Endothelial cell of umbilical vein (primary cell): Measurements from ENCODE around the gene MSH5. TPM values are rescaled to one million over a fixed set of nuclear protein-coding genes. Genes with fewer than 3 reads are reported as not detected.

Experiments
- BruUV-seq: library from RNA; stranded (reverse); fragments of 400-500 nt; replicated peaks from 2 replicates; lab custom pipeline; 2021; lab: Mats Ljungman, UMichigan
- CTCF ChIA-PET: fragments of 300-600, 350-600 bp; sonication (Branson Sonifier 250); formaldehyde crosslinking; loops from one replicate; lab custom pipeline; 2021; ENCODE audit warnings: antibody characterized with exemption, inconsistent platforms; lab: Charles Lee
- POLR2A ChIA-PET: fragments of 300-600, 350-600 bp; sonication (Branson Sonifier 250); formaldehyde crosslinking; loops from one replicate; lab custom pipeline; 2021; ENCODE audit warnings: antibody characterized with exemption, inconsistent platforms; lab: Charles Lee
- DNase-seq: peaks from one replicate; pipeline ENCODE4 v3.0.0-alpha.2; 2011; ENCODE audit warnings: low read depth, low spot score
- FAIRE-seq: peaks from 2 replicates; lab custom pipeline; 2011; peaks lifted over from hg19 to GRCh38; lab: Jason Lieb, UNC
- H2AFZ ChIP-seq: 2 replicates; pipeline ENCODE4 v1.6.0; 2012; ENCODE audit warnings: low read depth, low read length, control low read depth, inconsistent platforms
- H3K27ac ChIP-seq: 2 replicates; pipeline ENCODE4 v1.5.1; 2011; ENCODE audit warnings: low read depth, mild to moderate bottlenecking, control low read depth, low read length, moderate library complexity; ENCODE audit not compliant: insufficient read depth
- H3K27me3 ChIP-seq, 2 experiments: 2 replicates each; pipeline versions ENCODE4 v1.6.0 to v1.6.1; 2011; ENCODE audit warnings: low read length in 2 of 2, mixed read lengths in 1 of 2; ENCODE audit not compliant: control insufficient read depth in 2 of 2, insufficient read depth in 2 of 2
- H3K36me3 ChIP-seq, 2 experiments: 2 replicates in 1 of 2; 3 replicates in 1 of 2; pipeline ENCODE4 v1.5.1; 2011; ENCODE audit warnings: low read length in 2 of 2, mild to moderate bottlenecking in 1 of 2, moderate library complexity in 1 of 2; ENCODE audit not compliant: control insufficient read depth in 2 of 2, insufficient read depth in 2 of 2; ENCODE audit errors: extremely low read depth in 1 of 2
- H3K4me1 ChIP-seq: 3 replicates; pipeline ENCODE4 v1.5.1; 2011; ENCODE audit warnings: mild to moderate bottlenecking, low read length; ENCODE audit not compliant: control insufficient read depth, insufficient read depth; ENCODE audit errors: extremely low read depth
- H3K4me2 ChIP-seq: 2 replicates; pipeline ENCODE4 v1.6.1; 2011; ENCODE audit warnings: low read length, control low read depth, mixed read lengths; ENCODE audit not compliant: insufficient read depth
- H3K4me3 ChIP-seq, 3 experiments: fragments of 200-600 bp in 1 of 3; sonication (generic), shearing (Covaris generic) in 1 of 3; replicated peaks in 1 of 3; 2 replicates each; pipeline ENCODE4 v1.5.1; 2011 to 2016; ENCODE audit warnings: control low read depth in 3 of 3, low read length in 3 of 3, mild to moderate bottlenecking in 2 of 3, inconsistent platforms in 1 of 3, low read depth in 1 of 3, moderate library complexity in 1 of 3; ENCODE audit not compliant: insufficient read depth in 1 of 3
- H3K79me2 ChIP-seq: 2 replicates; pipeline ENCODE4 v1.6.0; 2012; ENCODE audit warnings: low read length, inconsistent platforms; ENCODE audit not compliant: control insufficient read depth, insufficient read depth
- H3K9ac ChIP-seq: replicated peaks from 2 replicates; pipeline ENCODE3; 2011; ENCODE audit warnings: low read length, control low read depth; ENCODE audit not compliant: insufficient read depth; ENCODE audit errors: extremely low read depth
- H3K9me1 ChIP-seq: replicated peaks from 3 replicates; pipeline ENCODE4 v1.6.0; 2011; ENCODE audit warnings: mild to moderate bottlenecking, low read length; ENCODE audit not compliant: control insufficient read depth, insufficient read depth; ENCODE audit errors: extremely low read depth
- H3K9me3 ChIP-seq: replicated peaks from 2 replicates; pipeline ENCODE4 v1.5.1; 2012; ENCODE audit warnings: low read length, inconsistent platforms; ENCODE audit not compliant: control insufficient read depth, insufficient read depth
- H4K20me1 ChIP-seq: replicated peaks from 2 replicates; pipeline ENCODE3; 2011; ENCODE audit warnings: mild to moderate bottlenecking, low read length; ENCODE audit not compliant: control insufficient read depth, insufficient read depth; ENCODE audit errors: extremely low read depth
- CTCF ChIP-seq, 2 donors: IDR thresholded peaks; 1 replicate in 1 of 2; 2 replicates in 1 of 2; pipeline ENCODE4 v1.5.1; 2011; ENCODE audit warnings: low read length in 2 of 2, mild to moderate bottlenecking in 2 of 2, moderate library complexity in 2 of 2, control low read depth in 1 of 2, inconsistent platforms in 1 of 2, low read depth in 1 of 2; ENCODE audit not compliant: insufficient read depth in 1 of 2; ENCODE audit errors: extremely low read depth in 1 of 2
- EZH2 ChIP-seq: IDR thresholded peaks from 2 replicates; pipeline ENCODE4 v1.6.1; 2012; ENCODE audit warnings: borderline replicate concordance, low read depth, mild to moderate bottlenecking, moderate library complexity, low read length, inconsistent platforms; ENCODE audit not compliant: severe bottlenecking
- FOS ChIP-seq: IDR thresholded peaks from 2 replicates; pipeline ENCODE4 v1.6.1; 2011; ENCODE audit warnings: mild to moderate bottlenecking, low read length, moderate library complexity, borderline replicate concordance; ENCODE audit not compliant: insufficient read depth
- GATA2 ChIP-seq: IDR thresholded peaks from 2 replicates; pipeline ENCODE4 v1.7.0; 2011; ENCODE audit warnings: low read depth, mild to moderate bottlenecking, moderate library complexity, mixed read lengths, low read length; ENCODE audit not compliant: insufficient read length, insufficient read depth
- JUN ChIP-seq: IDR thresholded peaks from 2 replicates; pipeline ENCODE4 v1.6.1; 2011; ENCODE audit warnings: borderline replicate concordance, low read depth; ENCODE audit not compliant: insufficient read length, insufficient read depth
- MAX ChIP-seq: IDR thresholded peaks from 2 replicates; pipeline ENCODE4 v1.6.1; 2011; ENCODE audit not compliant: insufficient read depth, insufficient read length
- MYC ChIP-seq: IDR thresholded peaks from one replicate; pipeline ENCODE4 v1.6.1; 2011; ENCODE audit warnings: mild to moderate bottlenecking, low read depth, low read length
- POLR2A ChIP-seq: IDR thresholded peaks from 2 replicates; pipeline ENCODE4 v1.6.1; 2012; ENCODE audit warnings: low read depth, mild to moderate bottlenecking, control low read depth, low read length
- POLR2AphosphoS5 ChIP-seq: IDR thresholded peaks from 2 replicates; pipeline ENCODE4 v1.6.1; 2012; ENCODE audit warnings: low read depth, mild to moderate bottlenecking, control low read depth, low read length, moderate library complexity; ENCODE audit not compliant: insufficient read depth
- dilution Hi-C: fragments of 300-500 bp; cut with MboI; formaldehyde crosslinking; loops from one replicate; pipeline ENCODE4 v1.15.0; 2019; ENCODE audit warnings: low sequenced_read_pairs; ENCODE audit not compliant: extremely low pct_ligation_motif_present
- intact Hi-C: fragments of 100-400 bp; cut with micrococcal nuclease; formaldehyde crosslinking; loops from one replicate; pipeline ENCODE4 v1.10.0; 2022
- polyA plus RNA-seq, 4 experiments: library from polyadenylated mRNA; depleted of rRNA in 3 of 4; stranded (reverse) in 3 of 4; unstranded in 1 of 4; fragments of >200 nt; gene quantifications; 2 replicates each; pipeline versions ENCODE4 v1.2.1 to v1.2.3, GENCODE V29; 2011 to 2012; ENCODE audit warnings: missing spikeins in 1 of 4
- total RNA-seq: library from RNA; stranded (reverse); gene quantifications from 2 replicates; pipeline ENCODE4 v1.2.3, GENCODE V29; 2021

The MSH5 gene
- total and polyA plus RNA-seq, 2 donors (not counting 3 experiments of a cell fraction or from before 2014, with no cell fraction given): 27.1 to 43.8 TPM

- Histone ChIP-seq H4K20me1 (no peaks in the 10 kb centered on the region), H3K36me3 (no peaks in the 10 kb centered on the region), H3K4me2 (no peak overlapping the region), H3K9me3 (no peaks in the 10 kb centered on the region), H2AFZ (no peak overlapping the region), H3K79me2 (no peaks in the 10 kb centered on the region), H3K27ac (no peak overlapping the region), H3K9me1 (no peaks in the 10 kb centered on the region), H3K4me3 (no peak overlapping the region), H3K4me1 (no peaks in the 10 kb centered on the region), H3K9ac (no peak overlapping the region), H3K27me3 (peaks cover 0 to 2% of the 10 kb centered on the region in 2 experiments)
- FAIRE-seq (no peak), DNase-seq (no peak)
- no peak for TF ChIP-seq MYC
- TF ChIP-seq FOS: no peak
- TF ChIP-seq MAX: no peak
- no peak for TF ChIP-seq EZH2
- TF ChIP-seq CTCF (IDR thresholded peaks at IDR 0.05; ENCODE audit: extremely low read depth in 1 of 2, insufficient read depth in 1 of 2, low read depth in 1 of 2, low read length in 2 of 2): no peak
- no peak for TF ChIP-seq GATA2
- TF ChIP-seq POLR2A: no peak
- TF ChIP-seq JUN: no peak
- no peak for TF ChIP-seq POLR2AphosphoS5
- dilution Hi-C loops: no loop called here
- ChIA-PET CTCF (no interaction called here), POLR2A (no interaction called here)
- intact Hi-C loops: no loop called here
- BruUV-seq: no TSS peak
Observed at GRCh38 chr6:31720196-31720770, 19.5 kb upstream of the MSH5 start.
